ENCODE measurements around the gene MATCAP1.
A peak's percentile ranks its signal among the peaks of the same experiment; 100 is the strongest.

The MATCAP1 gene

DNA sequence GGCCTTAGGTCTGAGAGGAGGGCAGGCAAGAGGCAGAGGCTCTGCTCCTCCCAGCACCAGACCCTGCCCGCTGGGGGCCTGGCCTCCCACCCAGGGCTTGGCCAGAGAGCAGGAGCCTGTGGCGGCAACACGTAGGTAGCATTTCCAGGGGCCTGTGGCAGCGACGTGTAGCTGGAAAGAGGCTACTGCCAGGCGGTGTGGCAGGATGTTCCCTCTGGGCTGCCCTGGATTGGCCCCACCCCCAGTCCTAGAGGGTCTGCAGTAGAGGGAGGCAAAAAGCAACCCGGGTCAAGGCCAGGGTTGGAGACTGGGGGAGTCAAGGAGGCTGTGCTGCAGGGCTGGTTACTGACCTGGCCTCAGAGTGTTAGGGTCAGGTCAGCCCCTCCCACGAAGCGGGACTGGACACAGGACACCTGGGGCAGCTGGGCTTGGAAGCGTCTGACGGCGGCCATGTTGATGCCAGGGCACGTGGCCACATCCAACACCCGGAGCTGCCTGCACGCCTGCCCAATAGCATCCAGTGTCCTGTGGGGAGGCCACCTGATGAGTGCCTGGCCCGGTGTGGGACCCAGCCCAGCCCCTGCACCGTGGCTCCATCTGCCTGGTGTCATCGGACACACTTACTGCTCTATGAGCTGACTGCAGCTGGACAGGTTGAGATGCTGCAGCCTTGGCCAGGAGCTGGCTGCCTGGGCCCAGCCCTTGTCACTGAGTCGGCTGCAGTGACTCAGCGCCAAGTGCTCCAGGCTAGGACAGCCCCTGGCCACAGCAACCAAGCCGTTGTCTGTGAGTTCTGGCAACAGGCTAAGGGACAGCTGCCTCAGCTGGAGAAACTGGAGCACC is 23.7 kb upstream of the MATCAP1 start:
- no peak for DNase-seq (ENCODE audit: low spot score)

DNA sequence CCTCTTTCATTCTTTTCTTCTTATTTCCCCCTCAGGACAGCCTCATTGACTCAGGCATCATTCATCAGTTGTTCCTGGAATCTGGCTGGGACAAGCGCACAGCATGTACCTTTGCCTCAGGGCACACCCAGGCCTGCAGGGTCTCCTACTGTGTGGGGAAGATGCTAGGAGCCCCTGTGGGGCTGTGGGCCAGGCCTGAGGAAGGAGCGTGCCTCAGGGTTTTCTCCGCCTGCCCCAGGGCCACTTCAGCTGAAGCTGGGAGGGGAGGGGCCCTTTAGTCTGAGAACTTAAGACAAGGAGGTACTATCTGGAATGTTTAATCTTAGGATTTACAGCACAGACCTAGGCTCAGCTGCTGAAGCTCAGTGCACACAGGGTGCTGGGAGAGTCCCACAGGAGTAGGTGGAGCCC is 23.1 kb upstream of the MATCAP1 start:
- no peak for DNase-seq (ENCODE audit: low spot score)

DNA sequence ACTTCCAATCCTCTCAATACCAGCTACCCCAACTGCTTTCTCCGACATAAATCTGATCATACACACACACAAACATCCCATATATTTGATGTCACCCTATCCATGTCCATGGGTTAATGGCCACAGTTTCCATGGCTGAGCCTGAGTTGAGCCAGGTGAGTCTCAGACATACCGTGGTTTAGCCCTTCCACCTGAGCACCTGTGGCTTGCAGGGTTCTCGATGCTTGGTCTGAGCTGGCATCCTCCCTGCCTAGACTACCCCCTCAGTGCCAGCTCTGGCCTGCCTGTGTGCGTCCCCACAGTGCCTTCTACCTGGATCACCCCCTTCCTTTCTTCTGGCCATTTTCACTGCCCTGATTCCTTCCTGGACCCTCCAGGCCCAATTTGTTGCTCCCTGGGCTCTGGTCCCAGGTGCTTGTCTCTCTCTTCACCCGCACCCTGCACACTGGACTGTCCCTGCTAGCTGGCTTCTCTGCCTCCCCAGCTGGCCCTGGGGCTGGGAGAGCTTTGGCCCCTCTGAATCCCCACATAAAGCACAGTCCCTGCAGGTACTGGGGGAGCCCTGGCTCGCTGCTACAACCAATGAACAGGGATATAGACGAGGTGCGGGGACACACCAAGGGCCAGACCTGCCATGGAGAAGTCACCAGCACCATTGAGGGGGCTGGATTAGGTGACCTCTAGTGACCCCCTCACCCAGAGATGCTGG is 22.5 kb upstream of the MATCAP1 start:
- DNase-seq (ENCODE audit: low spot score) = no peak

DNA sequence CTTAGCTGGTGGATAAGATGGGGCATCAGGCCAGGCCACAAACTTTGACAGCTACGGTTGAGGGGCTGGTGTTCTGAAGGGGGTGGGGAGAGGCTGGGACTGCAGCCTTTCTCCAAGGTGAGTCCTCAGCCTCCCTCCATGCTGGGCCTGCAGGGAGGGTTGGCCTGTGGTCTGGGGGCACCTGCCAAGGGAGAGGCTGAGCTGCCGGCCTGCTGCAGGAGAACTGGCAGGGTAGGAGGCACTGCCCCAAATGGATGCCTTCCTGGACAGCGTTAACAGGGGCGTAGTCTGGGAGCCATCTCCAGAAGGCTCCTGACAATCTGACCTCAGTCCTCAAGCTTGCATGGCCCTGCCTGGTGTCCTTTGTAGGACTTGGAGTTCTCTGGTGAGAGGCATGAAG is 20.3 kb upstream of the MATCAP1 start:
- DNase-seq (ENCODE audit: low spot score) = no peak

DNA sequence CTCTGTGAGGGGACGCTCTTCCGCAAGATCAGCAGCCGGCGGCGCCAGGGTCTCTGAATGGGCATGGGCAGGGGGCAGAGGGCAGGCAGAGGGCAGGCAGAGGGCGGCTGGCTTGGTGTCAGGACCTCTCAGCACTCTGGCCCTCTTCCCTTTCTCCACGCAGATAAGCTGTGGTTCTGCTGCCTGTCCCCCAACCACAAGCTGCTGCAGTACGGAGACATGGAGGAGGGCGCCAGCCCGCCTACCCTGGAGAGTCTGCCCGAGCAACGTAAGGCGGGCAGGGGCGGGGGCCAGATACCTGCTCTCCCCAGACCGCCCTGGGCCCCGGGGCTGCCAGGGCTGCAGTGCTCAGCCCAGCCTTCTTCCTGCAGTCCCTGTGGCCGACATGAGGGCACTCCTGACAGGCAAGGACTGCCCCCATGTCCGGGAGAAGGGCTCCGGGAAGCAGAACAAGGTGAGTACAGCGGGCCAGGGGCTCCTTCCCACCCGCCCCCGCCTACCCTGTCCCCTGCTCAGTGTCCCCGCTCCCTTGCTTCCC is 19.3 kb upstream of the MATCAP1 start:
- no peak for DNase-seq (ENCODE audit: low spot score)

DNA sequence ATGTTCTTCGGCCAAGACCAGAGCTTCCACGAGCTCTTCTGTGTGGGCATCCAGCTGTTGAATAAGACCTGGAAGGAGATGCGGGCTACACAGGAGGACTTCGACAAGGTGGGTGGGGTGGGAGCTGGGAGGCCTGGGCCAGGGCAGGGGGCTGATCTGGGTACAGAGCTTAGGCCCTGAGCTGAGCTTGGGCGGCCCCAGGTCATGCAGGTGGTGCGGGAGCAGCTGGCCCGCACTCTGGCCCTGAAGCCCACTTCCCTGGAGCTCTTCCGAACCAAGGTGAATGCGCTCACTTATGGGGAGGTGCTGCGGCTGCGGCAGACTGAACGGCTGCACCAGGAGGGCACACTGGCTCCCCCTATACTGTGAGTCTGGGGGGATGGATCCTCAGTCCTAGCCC is 18.7 kb upstream of the MATCAP1 start:
- DNase-seq (ENCODE audit: low spot score) = no peak

DNA sequence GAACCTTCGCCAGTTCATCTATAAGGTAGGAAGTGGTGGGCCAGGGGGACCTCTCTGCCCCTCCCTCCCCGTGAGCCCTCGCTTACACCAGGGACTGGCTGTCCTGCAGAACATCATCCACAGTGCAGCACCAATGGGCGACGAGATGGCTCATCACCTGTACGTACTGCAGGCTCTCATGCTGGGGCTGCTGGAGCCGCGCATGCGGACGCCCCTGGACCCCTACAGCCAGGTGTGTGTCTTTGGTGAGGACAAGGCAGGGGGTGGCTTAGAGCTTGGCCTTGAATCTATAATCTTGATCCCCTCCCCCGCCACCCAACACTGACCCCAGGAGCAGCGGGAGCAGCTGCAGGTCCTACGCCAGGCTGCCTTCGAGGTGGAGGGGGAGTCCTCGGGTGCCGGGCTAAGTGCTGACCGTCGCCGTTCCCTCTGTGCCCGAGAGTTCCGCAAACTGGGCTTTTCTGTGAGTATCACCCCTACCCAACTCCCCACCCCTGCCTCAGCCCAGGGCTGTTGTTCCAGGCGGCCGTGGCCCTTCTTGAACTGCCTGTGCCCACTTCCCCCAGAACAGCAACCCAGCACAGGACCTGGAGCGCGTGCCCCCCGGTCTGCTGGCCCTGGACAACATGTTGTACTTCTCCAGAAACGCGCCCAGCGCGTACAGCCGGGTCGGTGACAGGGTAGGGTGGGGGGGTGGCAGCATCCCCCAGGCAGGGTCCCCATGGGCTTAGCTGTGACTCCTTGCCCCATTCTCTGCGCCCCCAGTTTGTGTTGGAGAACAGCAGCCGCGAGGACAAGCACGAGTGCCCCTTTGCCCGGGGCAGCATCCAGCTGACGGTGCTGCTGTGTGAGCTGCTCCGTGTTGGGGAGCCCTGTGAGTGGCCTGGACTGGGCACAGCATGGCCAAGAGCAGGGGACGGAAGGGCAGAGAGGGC is 17.9 kb upstream of the MATCAP1 start:
- DNase-seq (ENCODE audit: low spot score) = no peak

GRCh38 chr16:67200491-67200890 is 16.7 kb upstream of the MATCAP1 start:
- no peak for DNase-seq (ENCODE audit: low spot score)

DNA sequence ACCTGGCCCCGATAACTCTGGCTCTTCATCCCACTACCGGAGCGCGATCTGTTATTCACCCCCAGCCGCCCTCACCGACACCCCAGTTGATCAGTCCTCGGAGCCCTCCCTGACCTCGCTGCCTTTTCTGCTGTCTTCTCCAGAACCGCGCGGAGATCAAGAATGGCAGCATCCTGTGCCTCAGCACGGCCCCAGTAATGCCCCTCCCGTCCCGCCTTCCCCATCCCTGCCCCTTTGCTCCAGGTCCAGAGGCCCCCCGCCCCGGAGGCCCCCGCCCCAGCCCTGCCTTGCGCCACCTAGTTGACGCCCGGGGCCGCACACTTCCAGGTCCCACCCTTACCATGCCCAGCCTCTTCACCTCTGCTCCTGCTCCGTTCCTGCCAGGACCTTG is 16.0 kb upstream of the MATCAP1 start:
- no peak for DNase-seq (ENCODE audit: low spot score)

DNA sequence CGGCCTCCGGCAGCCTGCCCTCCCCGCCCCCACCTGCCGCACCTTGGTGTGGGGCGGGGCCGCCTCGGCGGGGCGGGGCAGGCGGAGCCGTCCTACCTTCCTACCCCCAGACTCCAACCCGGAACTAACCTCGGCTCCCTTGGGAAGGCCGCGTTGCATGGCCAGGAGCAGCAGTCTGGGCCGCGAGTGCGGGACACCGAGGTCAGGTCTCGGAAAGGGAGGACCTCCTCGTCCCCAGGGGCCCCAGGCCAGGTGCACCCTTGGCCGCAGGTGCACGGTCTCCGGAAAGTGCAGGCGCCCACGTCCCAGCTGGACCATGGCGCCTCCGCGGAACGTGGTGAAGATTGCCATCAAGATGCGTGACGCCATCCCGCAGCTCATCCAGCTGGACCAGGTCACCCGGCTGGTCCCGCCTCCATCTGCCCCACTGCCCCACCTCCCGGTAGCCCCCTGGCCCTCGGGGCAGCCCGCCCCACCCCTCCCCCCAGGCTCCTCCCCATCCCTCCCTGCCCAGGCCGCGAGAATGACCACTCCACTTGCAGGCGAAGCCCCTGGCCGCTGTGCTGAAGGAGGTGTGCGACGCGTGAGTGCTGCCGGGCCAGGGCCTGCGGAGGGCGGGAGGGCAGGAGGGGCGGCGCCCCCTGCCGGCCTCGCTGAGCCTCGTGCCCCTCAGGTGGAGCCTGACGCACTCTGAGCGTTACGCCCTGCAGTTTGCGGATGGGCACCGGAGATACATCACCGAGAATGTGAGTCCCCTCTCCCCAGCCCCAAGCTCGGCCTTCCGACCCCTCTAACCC is 15.4 kb upstream of the MATCAP1 start, which contains the start of gene ELMO3:
Gene ELMO3 (plus strand): TSS at position 121 of the 797 bp plus-strand sequence. CDS start 196 bp downstream, at position 317.
- DNase-seq (ENCODE audit: low spot score) = no peak

DNA sequence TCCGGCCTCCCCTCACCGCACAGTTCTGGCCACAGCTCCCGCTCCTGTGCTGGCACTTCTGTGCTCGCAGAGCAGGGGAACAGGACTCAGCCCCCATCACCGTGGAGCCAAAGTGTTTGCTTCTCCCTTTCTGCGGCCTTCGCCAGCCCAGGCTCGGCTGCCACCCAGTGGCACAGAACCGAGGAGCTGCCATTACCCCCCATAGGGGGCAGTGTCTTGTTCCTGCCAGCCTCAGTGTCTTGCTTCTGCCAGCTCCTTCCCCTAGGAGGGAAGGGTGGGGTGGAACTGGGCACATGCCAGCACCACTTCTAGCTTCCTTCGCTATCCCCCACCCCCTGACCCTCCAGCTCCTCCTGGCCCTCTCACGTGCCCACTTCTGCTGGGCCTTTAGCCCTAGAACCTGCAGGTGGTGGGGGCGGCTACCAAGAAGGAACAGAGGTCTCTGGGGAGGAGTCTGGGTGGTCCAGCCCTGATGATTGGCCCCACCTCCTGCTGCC is 14.5 kb upstream of the MATCAP1 start:
- DNase-seq (ENCODE audit: low spot score) = peak; percentile 68

- no peak for DNase-seq (ENCODE audit: low spot score)
Observed at GRCh38 chr16:67197704-67198103, 13.9 kb upstream of the MATCAP1 start.

GRCh38 chr16:67196881-67197280 is 13.1 kb upstream of the MATCAP1 start:
- no peak for DNase-seq (ENCODE audit: low spot score)

DNA sequence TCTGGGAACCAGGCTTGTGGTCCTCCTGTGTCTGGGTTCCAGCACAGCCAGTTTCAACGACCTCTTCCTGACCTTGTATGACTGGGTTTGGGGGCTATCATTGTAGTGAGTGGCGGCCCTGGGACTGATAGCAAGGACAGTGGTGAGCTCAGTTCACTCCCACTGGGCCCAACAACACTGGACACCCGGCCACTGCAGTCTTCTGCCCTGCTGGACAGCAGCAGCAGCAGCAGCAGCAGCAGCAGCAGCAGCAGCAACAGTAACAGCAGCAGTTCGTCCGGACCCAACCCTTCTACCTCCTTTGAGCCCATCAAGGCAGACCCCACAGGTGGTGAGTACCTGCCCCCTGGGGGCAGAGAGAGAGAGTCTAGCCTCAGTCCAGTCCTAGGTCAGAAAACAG is 11.9 kb upstream of the MATCAP1 start:
- DNase-seq (ENCODE audit: low spot score) = no peak

GRCh38 chr16:67194260-67194659 is 10.5 kb upstream of the MATCAP1 start:
- no peak for DNase-seq (ENCODE audit: low spot score)

- DNase-seq (ENCODE audit: low spot score) = no peak
Observed at GRCh38 chr16:67193536-67193935, 9.8 kb upstream of the MATCAP1 start.

- DNase-seq (ENCODE audit: low spot score) = no peak
Observed at GRCh38 chr16:67192781-67193361, 9.1 kb upstream of the MATCAP1 start.

DNA sequence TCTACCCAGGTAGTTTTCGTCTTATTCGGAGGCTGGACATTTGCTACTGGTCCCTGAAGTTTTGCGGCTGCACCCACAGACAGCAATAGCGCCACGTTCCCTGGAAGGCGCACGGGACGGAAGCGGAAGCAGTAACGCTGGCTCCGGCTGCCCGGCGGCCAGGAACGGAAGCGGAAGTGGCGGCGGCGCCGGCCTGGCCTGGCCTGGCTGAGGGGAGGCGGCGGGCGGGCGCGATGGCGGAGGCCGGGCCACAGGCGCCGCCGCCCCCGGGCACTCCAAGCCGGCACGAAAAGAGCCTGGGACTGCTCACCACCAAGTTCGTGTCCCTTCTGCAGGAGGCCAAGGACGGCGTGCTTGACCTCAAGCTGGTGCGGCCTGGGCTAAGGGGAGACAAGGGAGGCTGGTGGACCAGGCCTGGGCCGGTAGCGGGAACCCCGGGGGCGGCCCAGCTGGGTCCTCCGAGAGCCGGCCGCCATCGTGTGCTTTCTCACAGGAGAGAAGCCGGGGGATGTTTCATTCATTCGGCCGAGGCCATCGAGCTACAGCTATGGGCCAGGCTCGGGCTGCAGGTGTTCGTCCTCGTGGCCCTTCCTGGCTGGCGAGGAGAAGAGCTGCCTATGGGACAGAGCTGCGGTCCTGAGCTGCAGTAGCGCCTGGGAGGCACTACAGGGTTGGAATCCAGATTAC is 8.4 kb upstream of the MATCAP1 start, which contains the start of gene E2F4:
Gene E2F4 (plus strand): TSS at position 161 of the 687 bp plus-strand sequence. CDS start 73 bp downstream, at position 234.
- peak; percentile 97 for DNase-seq (ENCODE audit: low spot score)

GRCh38 chr16:67191411-67191994 is 7.7 kb upstream of the MATCAP1 start:
- DNase-seq (ENCODE audit: low spot score) = no peak

Measured in Ammon's horn (tissue), 1 donor.